Measurements from ENCODE around the gene RXYLT1.

The RXYLT1 gene

DNA sequence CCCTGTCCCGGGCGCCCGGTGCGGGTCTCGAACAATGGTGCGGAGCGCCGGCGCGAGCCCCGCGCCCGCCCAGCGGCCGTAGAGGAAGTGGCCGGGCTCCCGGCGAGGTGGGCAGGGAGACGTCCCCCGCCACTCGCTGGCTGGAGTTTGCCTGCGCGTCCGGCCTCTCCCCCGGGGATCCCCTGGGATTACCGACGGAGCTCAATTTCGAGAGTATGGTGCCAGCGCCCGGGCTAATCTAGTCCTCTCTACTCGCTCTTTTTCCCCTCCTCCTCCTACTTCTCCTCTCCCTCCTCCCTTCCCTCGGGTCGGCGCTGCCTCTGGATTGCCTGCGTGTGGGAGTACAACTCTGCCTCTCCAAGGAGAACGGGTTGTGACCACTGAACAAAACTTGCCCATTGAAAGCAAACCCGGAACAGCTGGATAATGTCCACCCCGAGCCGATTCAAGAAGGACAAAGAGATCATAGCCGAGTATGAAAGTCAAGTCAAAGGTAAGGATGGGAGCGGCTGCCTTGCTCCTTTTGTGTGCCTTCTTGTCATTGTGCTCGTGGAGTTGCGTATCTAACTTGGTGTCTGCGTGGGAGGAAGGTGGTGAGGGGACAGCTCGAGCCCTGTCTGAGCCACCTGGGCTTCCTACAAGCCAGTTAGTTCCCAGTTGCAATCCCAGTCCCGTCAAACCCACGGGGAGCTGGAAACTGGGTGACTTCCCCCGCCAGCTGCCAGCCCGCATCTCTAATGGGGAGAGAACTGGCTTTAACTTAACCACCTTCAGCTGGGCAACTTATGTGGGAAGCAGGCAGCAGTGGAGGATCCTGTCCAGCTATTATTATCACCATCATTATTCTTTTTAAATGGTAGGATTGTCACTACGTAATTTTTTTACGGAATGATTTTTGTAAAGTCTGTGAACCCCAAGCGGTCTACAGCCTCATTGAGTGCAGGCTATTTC lies 65.0 kb downstream of the RXYLT1 start, which contains the start of gene SRGAP1:
TSS of gene SRGAP1 (plus strand) at position 310 of the 951 bp plus-strand sequence. CDS start at position 427, 117 bp downstream.
- no peak for DNase-seq

DNA sequence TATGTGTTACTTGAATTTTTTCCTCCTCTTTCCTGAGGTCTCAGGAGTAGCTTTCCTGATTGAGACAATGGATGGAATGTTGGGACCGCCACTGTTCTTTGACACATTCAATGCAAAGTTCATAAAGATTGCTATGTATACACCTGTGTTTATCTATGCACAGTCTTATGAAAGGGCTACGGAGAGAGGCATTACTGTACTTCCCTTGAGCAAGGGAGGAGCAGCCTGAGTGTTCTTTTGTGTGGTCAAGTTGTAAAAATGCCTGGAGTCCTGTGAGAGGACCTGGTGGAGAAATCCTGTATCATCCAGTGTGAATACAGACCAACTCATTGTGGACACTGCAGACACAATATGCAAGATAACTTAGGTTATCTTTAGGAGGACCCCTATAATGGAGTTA lies 66.0 kb downstream of the RXYLT1 start:
- DNase-seq, result no peak

DNA sequence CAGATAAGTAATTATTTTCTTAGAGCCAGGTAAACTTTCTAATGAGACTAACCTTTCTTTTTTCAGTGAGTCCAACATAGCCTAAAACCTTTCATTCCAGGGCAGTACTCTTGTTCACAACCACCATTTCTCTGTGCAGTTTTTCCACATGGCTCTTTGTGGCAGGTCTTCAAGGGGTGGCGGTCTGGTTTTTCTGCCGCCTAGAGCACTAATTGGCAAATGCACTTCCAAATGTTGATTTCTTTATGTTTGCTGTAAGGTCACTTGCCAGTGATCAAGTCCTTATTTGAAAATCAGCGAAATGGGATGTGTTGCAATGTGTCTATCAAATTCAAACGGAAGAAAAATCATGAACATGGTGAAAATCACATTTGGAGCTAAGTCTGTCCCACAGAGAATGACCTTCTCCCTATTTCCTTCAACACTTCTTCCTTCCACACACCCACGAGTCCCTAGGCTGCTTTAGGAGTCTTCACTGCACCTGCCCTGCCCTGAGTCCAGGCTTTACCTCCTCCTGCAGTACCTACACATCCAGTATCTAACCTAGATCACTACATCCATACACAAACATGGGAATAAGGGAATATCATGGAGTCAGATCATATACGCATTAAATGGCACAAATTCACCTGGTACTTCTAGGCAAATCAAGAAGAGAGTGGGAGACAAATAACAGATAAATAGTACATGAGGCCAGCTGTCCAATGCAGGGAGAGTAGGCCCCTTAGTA lies 66.7 kb downstream of the RXYLT1 start:
- no peak for DNase-seq

DNA sequence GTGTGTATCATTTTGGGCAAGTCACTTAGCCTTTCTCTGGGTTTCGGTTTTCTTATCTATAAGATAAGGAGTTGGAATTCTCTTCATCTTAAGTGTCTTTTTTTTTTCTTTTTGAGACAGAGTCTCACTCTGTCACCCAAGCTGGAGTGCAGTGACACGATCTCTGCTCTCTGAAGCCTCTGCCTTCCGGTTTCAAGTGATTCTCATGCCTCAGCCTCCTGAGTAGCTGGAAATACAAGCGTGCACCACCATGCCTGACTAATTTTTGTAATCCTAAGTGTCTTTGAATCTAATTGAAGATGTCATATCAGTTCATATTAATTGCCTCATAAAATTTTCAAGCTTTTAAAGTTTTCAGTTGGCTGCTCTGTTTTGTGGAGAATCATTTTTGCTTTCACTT lies 68.7 kb downstream of the RXYLT1 start:
- no peak for DNase-seq

DNA sequence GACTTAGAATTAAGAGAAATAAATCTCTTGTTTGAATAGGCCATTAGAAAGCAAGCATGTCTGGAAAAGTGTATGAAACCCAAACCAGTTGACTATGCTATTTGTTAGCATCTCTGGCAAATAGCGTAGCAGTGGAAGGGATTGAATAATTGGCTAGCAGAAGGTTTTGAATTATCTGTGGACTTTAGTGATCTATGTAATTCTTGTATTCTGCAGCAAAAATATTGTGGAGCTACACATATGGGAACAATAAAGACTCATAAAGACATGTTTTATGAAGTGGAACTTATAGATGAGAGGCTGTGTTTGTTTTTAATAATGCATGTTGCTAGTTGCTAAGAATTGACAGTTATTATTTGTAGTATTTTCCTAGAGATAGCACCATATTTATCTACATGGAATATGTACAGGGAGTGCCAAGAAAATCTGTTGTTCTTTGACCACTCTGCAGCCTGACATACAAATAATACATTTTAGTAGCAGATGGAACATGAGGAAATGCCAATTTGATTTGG lies 69.5 kb downstream of the RXYLT1 start:
- DNase-seq, result no peak

DNA sequence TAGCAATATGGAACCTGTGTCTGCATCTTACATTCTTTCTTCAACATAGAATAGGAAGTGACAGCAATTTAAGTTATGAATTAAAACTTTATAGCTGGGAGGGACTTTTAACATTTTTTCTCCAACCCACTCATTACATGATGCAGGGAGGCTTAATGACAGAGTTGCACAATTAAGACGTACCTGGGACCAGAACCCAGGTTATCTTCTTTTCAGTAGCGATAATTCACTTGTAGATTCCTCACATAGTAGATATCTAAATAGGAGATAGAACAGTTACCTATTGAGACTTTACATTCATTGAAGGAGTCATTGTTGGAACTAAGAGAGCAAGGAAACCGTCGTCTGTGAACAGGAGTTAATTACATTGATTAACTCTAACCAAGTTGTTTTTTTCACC lies 69.9 kb downstream of the RXYLT1 start:
- DNase-seq, result no peak

DNA sequence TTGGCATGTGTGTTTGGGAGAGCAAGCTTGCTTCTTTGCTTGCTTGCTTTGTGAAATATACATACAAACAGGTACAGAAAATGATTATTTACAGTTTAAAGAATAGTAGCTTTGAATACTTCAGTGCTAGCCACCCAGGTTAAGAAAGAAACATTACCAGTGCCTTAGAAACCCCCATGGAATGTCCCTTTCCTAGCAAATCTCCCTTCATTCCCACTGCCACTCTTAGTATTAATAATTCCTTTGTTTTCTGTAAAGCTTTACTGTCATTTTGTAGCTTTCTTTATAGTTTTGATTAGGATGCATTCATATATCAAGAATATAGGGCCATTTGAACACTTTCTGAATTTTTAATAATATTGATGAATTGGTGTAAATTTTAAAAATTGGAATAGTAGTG lies 74.3 kb downstream of the RXYLT1 start:
- DNase-seq, result no peak

DNA sequence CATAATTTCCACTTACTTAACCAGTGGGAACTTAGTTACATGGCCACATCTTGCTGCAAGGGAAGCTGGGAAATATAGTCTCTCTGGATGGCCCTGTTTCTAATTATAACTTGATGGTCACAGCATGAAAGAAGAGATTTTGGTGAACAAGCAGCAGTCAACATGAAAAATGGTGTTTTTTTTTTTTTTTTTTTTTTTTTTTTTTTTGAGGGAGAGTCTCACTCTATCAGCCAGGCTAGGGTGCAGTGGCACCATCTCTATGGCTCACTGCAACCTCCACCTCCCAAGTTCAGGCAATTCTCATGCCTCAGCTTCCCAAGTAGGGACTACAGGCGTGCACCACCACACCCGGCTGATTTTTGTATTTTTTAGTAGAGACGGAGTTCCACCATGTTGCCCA lies 75.6 kb downstream of the RXYLT1 start:
- DNase-seq, result no peak

DNA sequence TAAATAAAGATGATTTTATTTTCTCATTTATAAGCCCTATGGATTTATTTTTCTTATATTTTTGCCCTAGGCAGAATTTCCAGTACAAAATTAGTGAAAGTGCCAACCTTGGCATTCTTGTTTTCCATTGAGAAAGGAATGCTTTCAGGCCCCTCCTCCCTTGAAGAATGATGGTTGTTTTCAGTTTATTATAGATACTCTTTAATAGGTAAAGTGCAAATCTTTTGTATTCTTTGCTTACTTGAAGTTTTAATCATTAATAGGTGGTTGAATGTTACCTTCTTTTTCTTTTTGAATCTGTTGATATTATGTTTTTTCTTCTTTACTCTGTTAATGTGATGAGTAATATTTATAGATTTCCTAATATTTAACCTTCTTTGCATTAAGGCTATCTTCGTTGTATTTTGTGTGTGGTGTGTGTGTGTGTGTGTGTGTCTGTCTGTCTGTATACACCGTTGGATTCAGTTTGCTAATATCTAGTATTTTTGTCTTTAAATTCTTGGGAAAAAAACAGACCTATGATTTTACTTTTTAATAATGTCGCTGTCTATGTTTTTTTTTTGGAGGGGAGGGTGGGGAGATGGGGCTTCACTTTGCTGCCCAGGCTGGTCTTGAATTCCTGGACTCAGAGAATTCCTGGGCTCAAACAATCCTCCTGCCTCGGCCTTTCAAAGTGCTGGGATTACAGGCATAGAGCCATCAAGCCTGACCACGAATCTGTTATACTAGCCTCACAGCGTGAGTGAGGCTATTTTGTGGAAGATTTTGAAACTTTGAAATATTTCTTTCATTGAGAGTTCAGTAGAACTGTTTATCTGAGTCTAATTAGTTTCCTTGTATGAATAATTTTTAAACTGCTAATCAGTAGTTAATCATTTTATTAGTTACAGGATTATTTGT lies 78.3 kb downstream of the RXYLT1 start:
- DNase-seq, result no peak
